Activated B cell treated with CpG ODN at 0.5 μM for 24 hours (primary cell): ENCODE data around the gene SULT1A1. TPM values are rescaled to one million over a fixed set of nuclear protein-coding genes. Genes with fewer than 3 reads are reported as not detected.

Experiments used
- ATAC-seq: fragments of 200-7000 bp; cut with Tn5 transposase; one replicate; pipeline ENCODE4 v1.10.0; 2021; ENCODE audit warnings: low read depth, mild to moderate bottlenecking, moderate library complexity
- CTCF ChIA-PET: fragments of 350-600 bp; sonication (Branson Sonifier 250); formaldehyde crosslinking; loops from one replicate; lab custom pipeline; 2021; ENCODE audit warnings: antibody characterized with exemption; lab: Charles Lee
- POLR2A ChIA-PET: fragments of 350-600 bp; sonication (Branson Sonifier 250); formaldehyde crosslinking; loops from one replicate; lab custom pipeline; 2021; ENCODE audit warnings: antibody characterized with exemption; lab: Charles Lee
- DNase-seq: peaks from one replicate; pipeline ENCODE4 v3.0.0; 2022
- H3K27ac Mint-ChIP-seq: one replicate; pipeline ENCODE4 v1.8.0; 2020; ENCODE audit warnings: mixed read lengths
- H3K27me3 Mint-ChIP-seq: one replicate; pipeline ENCODE4 v1.8.0; 2021; ENCODE audit warnings: mixed read lengths
- H3K36me3 Mint-ChIP-seq: one replicate; pipeline ENCODE4 v1.8.0; 2021; ENCODE audit warnings: low read depth, mixed read lengths
- H3K4me1 Mint-ChIP-seq: one replicate; pipeline ENCODE4 v1.8.0; 2021; ENCODE audit warnings: mixed read lengths
- H3K4me3 Mint-ChIP-seq: one replicate; pipeline ENCODE4 v1.8.0; 2020; ENCODE audit warnings: mild to moderate bottlenecking, mixed read lengths
- H3K9me3 Mint-ChIP-seq: one replicate; pipeline ENCODE4 v1.8.0; 2020; ENCODE audit warnings: mixed read lengths
- intact Hi-C: fragments of 100-400 bp; cut with micrococcal nuclease; formaldehyde crosslinking; loops from one replicate; pipeline ENCODE4 v1.15.1; 2024
- total RNA-seq: library from RNA; stranded (reverse); gene quantifications from 2 replicates; pipeline ENCODE4 v1.2.3, GENCODE V29; 2022
- TF ChIP-seq, protein P1 (sequence below): fragments of 200-600 bp; IDR thresholded peaks from one replicate; pipeline ENCODE4 v1.8.0; 2022; ENCODE audit warnings: antibody characterized with exemption, mild to moderate bottlenecking

SULT1A1 gene
- total RNA-seq, 1 donor from 2014 or later, result 3.3 TPM

DNA sequence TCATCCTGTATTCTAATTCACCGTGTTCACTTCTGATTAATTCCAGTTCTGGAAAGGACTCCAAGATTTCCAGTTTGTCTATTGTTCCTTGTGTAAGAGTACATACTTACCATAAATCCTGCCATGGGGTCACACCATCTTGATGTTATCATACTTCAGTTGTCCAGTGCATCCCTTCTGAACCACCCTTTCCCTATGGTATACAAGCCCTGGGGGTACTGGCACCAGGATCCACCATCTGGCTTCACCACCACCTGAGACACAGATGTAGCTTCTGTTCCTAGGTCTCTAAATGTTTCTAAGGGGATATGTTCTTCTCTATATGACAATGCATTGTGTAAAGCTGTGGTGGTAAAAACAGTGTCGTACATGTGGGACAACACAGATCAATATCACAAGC lies 34.9 kb downstream of the SULT1A1 start:
- no peak for DNase-seq
- no peak overlapping the region for H3K27ac Mint-ChIP-seq
- no peak for ATAC-seq
- TF ChIP-seq, protein P1, sequence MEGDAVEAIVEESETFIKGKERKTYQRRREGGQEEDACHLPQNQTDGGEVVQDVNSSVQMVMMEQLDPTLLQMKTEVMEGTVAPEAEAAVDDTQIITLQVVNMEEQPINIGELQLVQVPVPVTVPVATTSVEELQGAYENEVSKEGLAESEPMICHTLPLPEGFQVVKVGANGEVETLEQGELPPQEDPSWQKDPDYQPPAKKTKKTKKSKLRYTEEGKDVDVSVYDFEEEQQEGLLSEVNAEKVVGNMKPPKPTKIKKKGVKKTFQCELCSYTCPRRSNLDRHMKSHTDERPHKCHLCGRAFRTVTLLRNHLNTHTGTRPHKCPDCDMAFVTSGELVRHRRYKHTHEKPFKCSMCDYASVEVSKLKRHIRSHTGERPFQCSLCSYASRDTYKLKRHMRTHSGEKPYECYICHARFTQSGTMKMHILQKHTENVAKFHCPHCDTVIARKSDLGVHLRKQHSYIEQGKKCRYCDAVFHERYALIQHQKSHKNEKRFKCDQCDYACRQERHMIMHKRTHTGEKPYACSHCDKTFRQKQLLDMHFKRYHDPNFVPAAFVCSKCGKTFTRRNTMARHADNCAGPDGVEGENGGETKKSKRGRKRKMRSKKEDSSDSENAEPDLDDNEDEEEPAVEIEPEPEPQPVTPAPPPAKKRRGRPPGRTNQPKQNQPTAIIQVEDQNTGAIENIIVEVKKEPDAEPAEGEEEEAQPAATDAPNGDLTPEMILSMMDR, result no peak
- intact Hi-C loops, result no loop called here
- peaks cover 4% of the 10 kb centered on the region for H3K4me1 Mint-ChIP-seq
- peaks cover 20% of the 10 kb centered on the region for H3K36me3 Mint-ChIP-seq
- ChIA-PET CTCF (no interaction called here), POLR2A (no interaction called here)
- H3K9me3 Mint-ChIP-seq, result no peaks in the 10 kb centered on the region
- no peaks in the 10 kb centered on the region for H3K27me3 Mint-ChIP-seq
- no peak overlapping the region for H3K4me3 Mint-ChIP-seq

DNA sequence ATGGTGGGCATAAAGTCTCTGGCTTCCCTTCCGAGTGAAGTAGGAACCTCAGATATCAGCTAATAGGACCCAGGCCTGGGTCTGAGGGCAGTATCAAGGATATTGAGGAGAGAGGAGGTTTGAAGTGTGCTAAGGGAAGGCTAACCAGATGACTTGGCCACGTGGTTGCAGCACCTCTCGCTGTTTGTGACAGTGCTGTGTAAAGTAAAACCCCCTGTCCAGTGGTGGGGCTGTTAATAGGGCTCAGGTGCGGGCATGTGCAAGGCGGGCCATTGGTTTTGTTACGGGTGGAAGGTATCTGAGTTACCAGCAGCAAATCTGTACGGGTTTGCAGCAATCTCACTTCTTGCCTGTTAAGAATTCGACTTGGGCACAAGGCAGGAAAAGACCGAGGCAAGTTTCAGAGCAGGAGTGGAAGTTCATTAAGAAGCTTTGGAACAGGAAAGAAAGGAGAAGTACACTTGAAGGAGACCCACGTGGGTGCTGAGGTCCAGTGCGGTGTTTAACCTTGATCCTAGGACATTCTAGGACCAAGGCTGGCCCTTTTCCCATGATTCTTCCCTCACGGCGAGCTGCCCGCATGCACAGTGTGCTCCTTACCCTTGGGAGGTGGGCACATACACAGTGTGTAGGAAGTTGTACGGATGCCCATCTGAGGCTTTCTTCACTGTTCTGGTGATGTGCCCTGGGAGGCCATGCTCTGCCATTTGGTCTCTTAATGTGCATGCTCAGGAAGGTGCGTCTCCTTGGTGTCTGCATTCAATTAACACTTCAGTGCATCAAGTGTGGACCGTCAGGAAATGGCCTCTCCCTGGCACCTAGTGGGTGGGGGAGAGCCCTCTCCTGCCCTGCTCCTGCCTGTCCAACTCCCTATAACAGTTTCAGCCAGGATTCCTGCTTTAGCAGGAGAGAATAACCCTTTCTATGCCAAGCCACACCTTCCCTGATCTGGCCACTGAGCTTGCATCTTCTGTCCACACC lies 35.8 kb downstream of the SULT1A1 start:
- CTCF ChIA-PET, result no interaction called here
- Mint-ChIP-seq H3K27ac (no peak overlapping the region), H3K4me3 (no peak overlapping the region), H3K27me3 (no peaks in the 10 kb centered on the region), H3K36me3 (peaks cover 22% of the 10 kb centered on the region), H3K9me3 (no peaks in the 10 kb centered on the region), H3K4me1 (peaks cover 4% of the 10 kb centered on the region)
- ATAC-seq (no peak), DNase-seq (no peak)
- intact Hi-C loops, result no loop called here
- TF ChIP-seq, protein P1, result no peak
- POLR2A ChIA-PET, result no interaction called here

DNA sequence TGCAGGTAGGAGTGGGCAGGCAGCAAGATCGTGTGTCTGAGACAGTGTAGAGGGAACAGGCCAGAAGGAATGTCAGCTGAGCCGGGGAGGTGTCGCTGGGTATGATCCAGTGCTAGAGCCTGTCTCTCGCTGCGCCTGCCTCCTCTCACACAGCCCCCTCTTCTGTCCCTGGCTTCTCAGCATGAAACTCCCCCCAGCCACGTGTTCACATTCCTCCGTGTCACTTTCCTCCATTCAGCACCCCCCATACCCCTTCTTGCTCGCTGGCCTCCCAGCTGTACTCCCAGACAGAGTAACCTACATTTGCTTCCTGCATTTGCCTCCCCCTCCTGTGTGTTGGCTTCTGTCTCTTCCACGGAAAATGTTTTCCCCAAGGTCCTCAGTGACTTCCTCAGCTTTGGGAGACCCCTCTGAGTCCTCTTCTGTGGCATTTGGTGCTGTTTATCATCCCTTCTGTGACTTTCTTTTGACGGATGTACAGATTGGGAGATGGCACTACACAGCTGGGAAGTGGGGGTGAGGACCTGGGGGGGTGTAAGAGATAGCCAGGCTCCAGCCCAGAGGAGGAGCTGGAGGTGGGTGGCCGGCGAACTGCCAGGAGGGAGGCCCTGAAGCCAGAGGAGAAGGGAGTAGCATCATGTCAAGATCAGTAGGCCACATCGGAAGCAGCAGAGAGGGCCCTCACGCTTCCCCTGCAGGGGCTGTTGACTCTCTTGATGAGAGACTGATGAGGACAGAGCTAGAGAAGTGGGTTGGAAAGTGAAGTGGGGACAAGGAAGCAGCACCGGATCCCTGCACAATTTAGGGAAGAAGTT lies 36.9 kb downstream of the SULT1A1 start:
- H3K27ac Mint-ChIP-seq, result no peak overlapping the region
- POLR2A ChIA-PET, result no interaction called here
- intact Hi-C loops, result no loop called here

DNA sequence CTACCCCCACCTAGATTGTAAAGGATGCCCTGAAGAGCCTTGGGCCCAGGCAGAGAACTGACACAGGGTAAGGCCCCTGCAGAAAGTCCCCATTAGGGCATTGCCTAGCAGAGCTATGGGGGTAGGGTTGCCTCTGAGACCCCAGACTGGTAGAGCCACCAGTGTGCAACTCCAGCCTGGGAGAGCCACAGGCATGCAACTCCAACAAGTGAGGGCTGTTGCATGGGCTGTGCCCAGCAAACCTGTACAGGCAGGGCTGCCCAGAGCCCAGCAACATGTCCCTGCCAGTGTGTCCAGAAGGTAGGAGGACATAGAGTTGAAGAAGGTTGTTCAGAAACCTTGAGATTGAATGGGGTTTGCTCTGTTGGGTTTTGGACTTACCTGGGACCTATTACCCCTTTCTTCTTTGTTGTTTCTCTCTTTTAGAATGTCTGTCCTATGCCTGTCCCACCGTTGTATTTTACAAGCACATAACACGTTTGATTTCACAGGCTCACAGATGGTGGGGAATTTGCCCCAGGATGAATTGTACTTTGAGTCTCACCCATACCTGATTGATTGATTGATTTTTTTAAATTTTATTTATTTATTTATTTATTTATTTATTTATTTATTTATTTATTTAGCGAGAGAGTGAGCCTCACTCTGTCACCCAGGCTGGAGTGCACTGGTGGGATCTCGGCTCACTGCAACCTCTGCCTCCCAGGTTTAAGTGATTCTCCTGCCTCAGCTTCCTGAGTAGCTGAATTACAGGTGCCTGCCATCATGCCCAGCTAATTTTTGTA lies 39.7 kb downstream of the SULT1A1 start:
- ATAC-seq, result no peak
- TF ChIP-seq, protein P1, result no peak
- Mint-ChIP-seq H3K9me3 (peaks cover 8% of the 10 kb centered on the region), H3K4me1 (peaks cover 7% of the 10 kb centered on the region), H3K27me3 (no peaks in the 10 kb centered on the region), H3K27ac (no peak overlapping the region), H3K36me3 (peaks cover 31% of the 10 kb centered on the region), H3K4me3 (no peak overlapping the region)
- ChIA-PET POLR2A (no interaction called here), CTCF (no interaction called here)
- intact Hi-C loops, result no loop called here
- DNase-seq, result no peak

More for the DNA sequence above, 36.9 kb downstream of the SULT1A1 start:
- no peak for ATAC-seq
- no peak for DNase-seq
- no peak overlapping the region for H3K4me3 Mint-ChIP-seq
- H3K4me1 Mint-ChIP-seq, result peaks cover 4% of the 10 kb centered on the region
- CTCF ChIA-PET, result no interaction called here
- H3K36me3 Mint-ChIP-seq, result peaks cover 19% of the 10 kb centered on the region
- H3K27me3 Mint-ChIP-seq, result no peaks in the 10 kb centered on the region
- TF ChIP-seq, protein P1, result no peak
- H3K9me3 Mint-ChIP-seq, result no peaks in the 10 kb centered on the region
